ENCODE measurements around the gene ENTHD1.

The ENTHD1 gene

GRCh38 chr22:39833610-39834009 lies 60.0 kb downstream of the ENTHD1 start:
- Histone ChIP-seq H2AFZ (ENCODE audit: low read depth, low read length, severe bottlenecking) (no peak overlapping the region), H3K27ac (ENCODE audit: low read depth, low read length) (no peak overlapping the region), H3K9me2 (replicated peaks; ENCODE audit: insufficient read depth, low read length) (no peaks in the 10 kb centered on the region), H3K4me2 (ENCODE audit: low read depth, low read length, poor library complexity, severe bottlenecking) (no peak overlapping the region), H3F3A (ENCODE audit: insufficient read depth) (no peaks in the 10 kb centered on the region), H3K4me3 (ENCODE audit: insufficient read depth, low read length, poor library complexity, severe bottlenecking) (no peak overlapping the region), H3K79me2 (ENCODE audit: insufficient read depth, low read length) (no peaks in the 10 kb centered on the region), H3K27me3 (ENCODE audit: low read length) (no peaks in the 10 kb centered on the region), H3K9ac (ENCODE audit: low read length) (no peak overlapping the region), H3K36me3 (ENCODE audit: low read length) (no peaks in the 10 kb centered on the region), H3K9me3 (ENCODE audit: insufficient read depth, low read length) (no peaks in the 10 kb centered on the region), H4K20me1 (ENCODE audit: low read depth, low read length) (no peaks in the 10 kb centered on the region)
- no peak for TF ChIP-seq EZH2phosphoT487 (conservative IDR thresholded peaks at IDR 0.05; ENCODE audit: low read length)
- no peak for TF ChIP-seq CTCF (IDR thresholded peaks at IDR 0.05; ENCODE audit: insufficient read depth, low read length, poor library complexity, severe bottlenecking)

- Histone ChIP-seq H3K4me2 (ENCODE audit: low read depth, low read length, poor library complexity, severe bottlenecking) (no peak overlapping the region), H3K79me2 (ENCODE audit: insufficient read depth, low read length) (no peaks in the 10 kb centered on the region), H3K27ac (ENCODE audit: low read depth, low read length) (no peak overlapping the region), H3K27me3 (ENCODE audit: low read length) (no peaks in the 10 kb centered on the region), H3K36me3 (ENCODE audit: low read length) (no peaks in the 10 kb centered on the region), H3K9me3 (ENCODE audit: insufficient read depth, low read length) (no peaks in the 10 kb centered on the region), H4K20me1 (ENCODE audit: low read depth, low read length) (0 out of 2 replicates have a peak, but pooled peaks cover 3% of the 10 kb centered on the region), H3K9me2 (replicated peaks; ENCODE audit: insufficient read depth, low read length) (no peaks in the 10 kb centered on the region), H2AFZ (ENCODE audit: low read depth, low read length, severe bottlenecking) (no peak overlapping the region), H3K4me3 (ENCODE audit: insufficient read depth, low read length, poor library complexity, severe bottlenecking) (no peak overlapping the region), H3K9ac (ENCODE audit: low read length) (no peak overlapping the region), H3F3A (ENCODE audit: insufficient read depth) (no peaks in the 10 kb centered on the region)
- TF ChIP-seq CTCF (IDR thresholded peaks at IDR 0.05; ENCODE audit: insufficient read depth, low read length, poor library complexity, severe bottlenecking) (no peak), EZH2phosphoT487 (conservative IDR thresholded peaks at IDR 0.05; ENCODE audit: low read length) (no peak)
Measured at GRCh38 chr22:39833093-39833492, 60.5 kb downstream of the ENTHD1 start.

- H3K4me3 ChIP-seq (ENCODE audit: insufficient read depth, low read length, poor library complexity, severe bottlenecking) = no peak overlapping the region
- no peaks in the 10 kb centered on the region for H3K9me3 ChIP-seq (ENCODE audit: insufficient read depth, low read length)
- no peaks in the 10 kb centered on the region for H3K36me3 ChIP-seq (ENCODE audit: low read length)
- H3K4me2 ChIP-seq (ENCODE audit: low read depth, low read length, poor library complexity, severe bottlenecking) = no peak overlapping the region
- H2AFZ ChIP-seq (ENCODE audit: low read depth, low read length, severe bottlenecking) = no peak overlapping the region
- H3F3A ChIP-seq (ENCODE audit: insufficient read depth) = no peaks in the 10 kb centered on the region
- TF ChIP-seq EZH2phosphoT487 (conservative IDR thresholded peaks at IDR 0.05; ENCODE audit: low read length) = no peak
- TF ChIP-seq CTCF (IDR thresholded peaks at IDR 0.05; ENCODE audit: insufficient read depth, low read length, poor library complexity, severe bottlenecking) = no peak
- H3K9ac ChIP-seq (ENCODE audit: low read length) = no peak overlapping the region
- H3K79me2 ChIP-seq (ENCODE audit: insufficient read depth, low read length) = no peaks in the 10 kb centered on the region
- H4K20me1 ChIP-seq (ENCODE audit: low read depth, low read length) = 0 out of 2 replicates have a peak, but pooled peaks cover 6% of the 10 kb centered on the region
- H3K27ac ChIP-seq (ENCODE audit: low read depth, low read length) = no peak overlapping the region
- no peaks in the 10 kb centered on the region for H3K9me2 ChIP-seq (replicated peaks; ENCODE audit: insufficient read depth, low read length)
- H3K27me3 ChIP-seq (ENCODE audit: low read length) = no peaks in the 10 kb centered on the region
Measured at GRCh38 chr22:39832627-39833074, 60.9 kb downstream of the ENTHD1 start.

Measured in SU-DHL-6 (cell line).